ENCODE data around the gene KLHL7.

- TF ChIP-seq SP1 (IDR thresholded peaks at IDR 0.05), result no peak
- no peak for TF ChIP-seq L3MBTL2 (conservative IDR thresholded peaks at IDR 0.05)
These were observed 30.6 kb downstream of the KLHL7 start for GRCh38 chr7:23136216-23136615.
